GM21825 (cell line): ENCODE results near the gene ATP8A2.

Experiments used
- ATAC-seq: cut with Tn5 transposase; IDR thresholded peaks from one replicate; pipeline ENCODE4 v1.9.1; 2021; ENCODE audit warnings: mild to moderate bottlenecking, moderate library complexity; ENCODE audit not compliant: unreplicated experiment

ATP8A2 gene

GRCh38 chr13:25608181-25608580 lies 236.4 kb downstream of the ATP8A2 start:
- no peak for ATAC-seq

GRCh38 chr13:25616674-25617073 lies 244.9 kb downstream of the ATP8A2 start:
- no peak for ATAC-seq

GRCh38 chr13:25619897-25620296 lies 248.1 kb downstream of the ATP8A2 start:
- no peak for ATAC-seq

DNA sequence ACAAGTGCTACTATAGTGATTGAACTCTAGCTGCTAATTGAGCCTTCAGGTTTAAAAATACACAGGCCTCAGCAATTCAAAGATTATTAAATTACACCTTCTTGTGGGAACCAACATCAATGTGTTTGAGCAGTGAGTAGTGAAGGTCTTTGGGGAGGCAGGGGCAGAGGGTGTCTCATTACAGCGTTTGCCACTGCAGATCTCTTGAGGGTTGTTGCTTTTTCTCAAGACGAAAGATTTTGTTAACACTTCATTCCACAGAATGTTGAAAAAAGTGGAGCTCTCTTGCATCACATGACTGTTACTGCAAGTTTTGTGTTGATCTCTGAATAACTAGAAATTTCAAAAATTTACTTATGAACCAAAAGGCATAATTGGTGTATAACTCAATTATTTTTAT lies 253.6 kb downstream of the ATP8A2 start:
- no peak for ATAC-seq

GRCh38 chr13:25630329-25630900 lies 258.6 kb downstream of the ATP8A2 start:
- ATAC-seq = no peak

DNA sequence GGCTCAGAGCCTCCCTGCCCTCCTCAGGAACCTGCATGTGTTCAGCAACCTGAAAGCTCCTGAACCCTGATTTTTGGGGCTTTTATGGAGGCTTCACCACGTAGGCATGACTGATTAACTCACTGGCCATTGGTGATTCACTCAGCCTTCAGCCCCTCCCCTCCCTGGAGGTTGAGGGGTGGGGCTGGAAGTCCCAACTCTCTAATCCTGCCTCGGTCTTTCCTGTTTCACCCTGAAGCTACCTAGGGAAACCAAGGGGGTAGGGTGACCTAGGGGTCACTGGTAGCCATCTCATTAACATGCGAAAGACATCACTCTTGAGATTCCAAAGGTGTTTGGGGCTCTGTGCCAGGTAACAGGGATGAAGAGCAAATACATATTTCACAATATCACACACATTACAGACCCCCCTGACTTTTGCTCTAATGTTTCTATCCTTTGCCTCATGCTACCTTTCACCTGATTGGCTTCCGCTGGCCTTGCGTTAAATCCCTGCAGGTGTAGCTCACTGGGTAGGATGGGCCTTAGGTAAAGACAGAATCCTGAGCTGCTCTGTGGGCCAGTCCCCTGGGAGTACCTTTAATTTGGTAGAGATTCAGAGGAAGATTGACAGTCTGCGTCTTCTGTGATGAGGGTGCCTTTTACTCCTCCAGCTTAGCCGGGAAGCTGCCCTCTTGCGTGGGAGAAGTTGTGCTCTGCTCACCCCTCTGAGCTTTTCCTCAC lies 260.6 kb downstream of the ATP8A2 start:
- no peak for ATAC-seq

DNA sequence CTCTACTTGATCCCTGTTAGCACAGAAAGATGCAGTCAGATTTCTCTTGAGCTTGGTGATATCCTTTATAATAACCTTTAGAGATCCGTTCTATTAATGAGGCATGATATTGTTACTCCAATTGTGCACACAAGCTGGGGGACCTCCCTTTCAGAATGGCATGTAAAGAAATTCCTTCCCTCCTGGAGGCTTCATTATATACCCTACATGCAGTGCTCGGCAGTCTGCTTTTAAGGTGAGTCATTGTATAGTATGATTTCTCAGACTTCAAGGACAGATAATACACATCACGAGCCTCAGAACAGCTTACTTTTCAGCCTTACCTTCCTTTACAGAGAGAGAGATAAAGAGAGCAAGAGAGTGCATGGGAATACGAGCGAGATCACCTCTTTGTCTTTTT lies 261.3 kb downstream of the ATP8A2 start:
- no peak for ATAC-seq

- ATAC-seq = no peak
Measured at GRCh38 chr13:25645681-25646080, 273.9 kb downstream of the ATP8A2 start.

DNA sequence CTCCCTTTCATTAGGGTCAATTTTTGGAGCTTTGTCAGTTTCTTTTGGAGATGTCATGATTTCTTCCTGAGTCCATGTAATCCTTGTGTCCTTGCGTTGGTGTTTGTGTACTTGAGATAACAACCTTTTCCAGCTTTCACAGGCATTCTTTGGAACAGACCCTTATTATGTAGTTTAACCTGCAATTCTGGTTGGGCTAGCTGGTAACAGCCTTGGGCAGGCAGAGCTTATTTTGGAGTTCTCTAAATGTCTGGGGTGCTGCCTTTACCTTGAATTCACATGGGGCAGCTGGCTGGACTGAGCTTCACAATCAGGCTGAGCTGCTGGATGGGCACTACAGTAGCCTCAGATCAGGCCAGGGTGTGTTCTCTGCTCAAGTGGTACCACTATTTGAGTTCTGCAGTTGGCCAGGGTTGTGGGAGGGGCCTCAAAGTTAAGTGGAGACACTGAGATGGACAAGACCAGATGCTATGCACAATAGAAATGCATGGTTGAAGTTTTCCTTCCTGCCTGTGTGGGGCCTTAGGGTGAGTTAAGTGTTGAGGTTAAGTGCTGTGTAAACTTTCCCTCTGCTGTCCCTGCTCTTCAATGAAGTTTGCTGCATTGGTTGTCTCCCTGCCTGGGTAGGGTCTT lies 277.3 kb downstream of the ATP8A2 start:
- no peak for ATAC-seq

DNA sequence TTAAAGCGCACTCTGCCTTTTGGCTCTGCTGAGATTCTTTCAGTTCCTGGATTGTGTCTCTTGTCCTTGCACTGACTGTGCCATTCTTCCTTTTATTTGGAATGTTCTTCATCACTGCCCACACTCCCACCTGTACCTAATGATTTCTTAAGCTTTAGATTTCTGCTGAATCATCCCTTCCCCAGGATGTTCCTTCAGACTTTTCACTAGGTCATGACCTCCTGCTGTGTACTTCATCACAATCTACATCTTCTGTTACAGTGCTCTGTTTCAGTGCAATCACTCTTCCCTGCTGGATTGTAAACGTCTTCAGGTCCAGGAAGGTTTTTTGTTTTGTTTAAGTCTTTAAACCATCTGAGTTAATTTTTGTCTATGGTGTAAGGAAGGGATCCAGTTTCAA lies 281.0 kb downstream of the ATP8A2 start:
- ATAC-seq = no peak

- no peak for ATAC-seq
Measured at GRCh38 chr13:25654322-25654721, 282.5 kb downstream of the ATP8A2 start.

- no peak for ATAC-seq
Measured at GRCh38 chr13:25657157-25657556, 285.4 kb downstream of the ATP8A2 start.

GRCh38 chr13:25659091-25659795 lies 287.5 kb downstream of the ATP8A2 start:
- ATAC-seq = no peak

DNA sequence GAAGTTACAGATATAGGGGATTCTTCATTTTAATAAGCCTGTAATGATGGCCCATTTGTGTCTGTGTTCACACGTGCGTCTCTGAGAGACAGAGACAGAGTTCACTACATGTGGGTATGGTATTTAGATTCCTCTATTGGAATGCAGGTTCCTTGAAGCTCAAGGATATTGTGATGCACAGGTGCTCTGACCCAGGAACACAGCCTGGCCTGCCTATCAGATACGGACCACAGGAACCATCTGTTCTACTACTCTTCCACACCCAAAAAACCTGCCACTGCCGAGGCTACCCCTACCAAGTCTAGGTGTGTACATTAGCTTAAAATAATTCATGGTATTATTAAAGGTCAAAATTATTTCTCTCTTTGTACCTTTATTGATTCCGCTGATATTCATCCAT lies 289.2 kb downstream of the ATP8A2 start:
- ATAC-seq = no peak

DNA sequence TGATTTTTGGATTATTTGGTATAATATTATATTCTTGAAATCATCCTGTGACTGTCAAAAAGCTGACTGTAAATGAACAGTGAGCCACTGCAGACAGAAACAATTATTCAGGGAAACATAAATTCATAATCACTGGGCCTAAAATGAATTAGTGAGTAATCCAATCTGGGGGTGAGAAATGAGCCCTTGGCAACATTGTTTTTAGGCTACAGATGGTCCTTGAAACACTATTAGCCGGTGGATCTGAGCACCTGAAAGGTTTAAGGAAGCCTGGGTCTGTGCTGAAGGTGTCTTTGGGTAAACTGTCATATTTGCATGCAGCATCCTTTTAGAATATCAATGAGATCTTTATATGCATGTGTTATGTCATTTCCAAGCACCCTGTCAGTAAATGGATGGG lies 290.7 kb downstream of the ATP8A2 start:
- no peak for ATAC-seq

- ATAC-seq = no peak
Measured at GRCh38 chr13:25668345-25668744, 296.6 kb downstream of the ATP8A2 start.

DNA sequence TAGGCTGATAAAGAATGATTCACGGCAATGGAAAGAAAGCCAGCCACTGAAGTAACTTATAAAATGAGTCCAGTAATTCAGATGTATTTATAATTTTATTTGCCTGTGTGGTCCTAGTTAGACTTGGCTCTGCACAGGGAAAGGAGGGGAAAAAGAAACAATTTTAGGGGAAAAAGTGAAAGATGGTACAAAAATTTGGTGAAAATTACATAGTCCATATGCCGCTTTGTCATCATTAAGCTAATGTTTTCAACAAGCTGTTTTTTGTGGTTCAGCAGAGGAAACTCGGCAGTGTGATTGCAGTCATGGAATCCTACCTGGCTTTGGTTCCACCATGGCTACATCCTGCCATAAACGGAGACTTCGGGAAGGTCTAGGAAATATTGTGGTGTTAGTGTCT lies 301.9 kb downstream of the ATP8A2 start:
- no peak for ATAC-seq

DNA sequence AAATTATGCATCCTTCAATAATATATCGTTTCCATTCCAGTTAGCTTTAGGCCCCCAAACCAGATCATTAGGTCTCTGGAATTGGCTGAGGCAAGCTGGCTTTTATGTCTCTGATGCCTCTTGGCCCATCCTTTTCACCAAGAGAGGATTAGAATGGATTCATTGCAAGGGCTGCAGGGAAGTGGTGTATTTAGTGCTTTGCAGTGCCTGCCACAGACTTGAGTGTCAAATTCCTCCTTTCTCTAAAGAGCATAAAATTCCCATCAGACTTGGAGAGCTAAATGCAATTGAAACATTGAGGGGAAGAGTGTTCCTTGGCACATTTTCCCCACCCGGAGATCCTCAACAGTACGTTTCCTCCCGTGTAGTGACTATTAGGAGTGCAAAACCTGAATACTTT lies 302.6 kb downstream of the ATP8A2 start:
- no peak for ATAC-seq

- no peak for ATAC-seq
Measured at GRCh38 chr13:25675060-25675459, 303.3 kb downstream of the ATP8A2 start.

DNA sequence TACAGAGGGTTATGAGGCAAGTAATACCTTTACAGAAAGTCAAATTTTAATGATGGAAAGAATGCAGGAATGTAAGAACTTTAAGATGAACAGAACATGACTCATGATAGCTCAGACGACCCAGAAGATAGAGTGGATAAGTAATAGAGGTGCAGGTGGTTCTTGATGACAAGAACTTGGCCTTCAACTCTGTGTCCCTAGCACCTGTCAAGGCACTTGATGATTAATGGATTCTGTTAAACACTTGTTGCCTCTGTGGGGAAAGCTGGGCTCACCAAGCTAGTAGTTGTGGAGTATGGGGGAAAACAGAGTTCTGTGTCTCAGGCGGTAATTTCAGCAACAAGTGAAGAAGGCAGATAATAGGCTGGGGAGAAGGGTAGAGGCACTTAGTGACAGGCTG lies 306.2 kb downstream of the ATP8A2 start:
- no peak for ATAC-seq

GRCh38 chr13:25678398-25678797 lies 306.6 kb downstream of the ATP8A2 start:
- ATAC-seq = no peak

DNA sequence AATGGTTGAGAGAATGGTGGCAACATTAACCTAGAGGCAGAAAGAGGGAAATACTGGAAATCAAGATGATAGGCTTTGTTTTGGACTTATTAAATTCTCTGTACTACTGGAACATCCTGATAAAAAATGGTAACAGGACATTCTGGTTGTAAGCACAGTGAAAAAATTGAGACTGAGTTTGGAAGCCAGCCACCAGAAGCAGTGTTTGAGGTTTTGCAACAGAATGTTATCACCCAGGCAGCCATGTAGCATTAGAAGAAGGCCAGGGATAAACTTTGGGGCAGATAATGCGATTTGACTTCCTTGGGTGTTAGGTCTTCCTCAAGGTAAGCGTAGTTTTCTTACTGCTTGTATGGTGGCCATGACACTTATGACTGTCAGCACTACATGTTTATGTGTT lies 307.4 kb downstream of the ATP8A2 start:
- no peak for ATAC-seq
